ENCODE measurements around the gene PKD1L1.

Gene PKD1L1

DNA sequence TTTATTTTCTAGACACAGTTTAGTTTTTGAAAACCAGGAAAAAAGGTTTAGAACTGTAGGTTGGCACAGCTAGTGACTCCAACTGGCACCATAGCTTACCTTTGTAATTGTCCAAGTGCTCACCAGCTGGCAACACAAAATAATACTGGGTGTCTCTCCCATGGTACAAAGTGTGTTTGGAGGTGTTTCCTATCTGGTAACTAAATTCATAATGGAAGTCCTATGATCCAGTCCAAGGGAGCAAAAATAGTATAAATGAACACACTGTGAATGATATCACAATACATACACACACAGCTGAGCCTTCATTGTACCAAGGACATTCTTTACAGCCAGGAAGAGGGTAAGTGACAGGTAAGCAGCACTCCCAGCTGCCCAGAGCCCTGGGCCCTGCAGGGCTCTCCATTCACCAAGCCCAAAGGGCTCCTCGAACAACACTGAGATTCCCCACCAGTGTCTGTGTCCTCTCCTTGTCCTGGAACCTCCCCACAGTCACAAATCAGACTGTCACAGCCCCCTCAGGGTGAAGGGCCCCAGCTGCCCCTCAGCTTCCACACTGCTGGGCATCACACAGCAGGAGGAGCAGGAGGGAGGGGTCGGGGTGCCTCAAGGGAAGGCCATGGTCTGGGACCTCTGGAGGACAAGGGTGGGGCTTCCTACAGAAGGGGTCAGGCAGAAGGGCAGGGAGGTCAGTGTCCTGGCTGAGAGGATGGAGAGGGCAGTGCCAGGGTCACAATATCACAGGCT, 72.1 kb downstream of the PKD1L1 start:
- DNase-seq: no peak

DNA sequence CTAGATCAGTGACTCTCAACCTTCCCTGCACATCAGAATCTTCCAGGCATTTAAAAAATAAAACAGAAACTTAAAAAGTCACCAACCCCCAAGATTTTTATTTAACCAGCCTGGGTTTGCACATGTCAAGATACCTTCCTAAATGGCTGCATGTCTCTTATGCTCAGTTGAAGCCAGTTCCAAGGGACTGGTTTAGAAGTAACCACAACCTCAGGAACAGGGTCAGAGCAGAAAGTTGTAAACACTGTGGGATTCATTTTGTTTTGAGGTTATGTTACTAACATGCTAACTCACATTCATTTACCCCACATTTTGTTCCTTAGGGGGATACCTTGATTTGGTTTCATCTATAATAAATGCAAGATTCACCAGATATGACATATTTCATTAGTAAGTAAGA, 72.9 kb downstream of the PKD1L1 start:
- no peak for DNase-seq

DNA sequence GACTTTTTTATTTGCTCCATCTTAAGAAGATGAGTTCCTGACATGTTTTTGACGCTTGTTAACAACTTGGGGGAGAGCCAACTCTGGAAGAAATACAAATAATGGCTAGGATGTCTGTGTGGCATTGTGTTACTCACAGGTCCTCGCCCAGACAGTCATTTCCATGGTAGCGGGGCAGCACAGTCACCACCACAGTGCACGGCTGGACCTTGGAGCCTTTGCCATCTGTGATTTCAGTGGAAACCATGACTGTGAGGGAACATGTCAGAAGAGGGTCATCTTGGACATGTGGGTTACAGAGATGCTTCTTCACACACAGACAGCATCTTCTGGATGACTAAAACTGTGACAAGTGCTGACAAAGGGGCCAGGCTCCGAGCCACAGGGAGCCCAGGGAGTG, 74.5 kb downstream of the PKD1L1 start:
- no peak for DNase-seq

DNA sequence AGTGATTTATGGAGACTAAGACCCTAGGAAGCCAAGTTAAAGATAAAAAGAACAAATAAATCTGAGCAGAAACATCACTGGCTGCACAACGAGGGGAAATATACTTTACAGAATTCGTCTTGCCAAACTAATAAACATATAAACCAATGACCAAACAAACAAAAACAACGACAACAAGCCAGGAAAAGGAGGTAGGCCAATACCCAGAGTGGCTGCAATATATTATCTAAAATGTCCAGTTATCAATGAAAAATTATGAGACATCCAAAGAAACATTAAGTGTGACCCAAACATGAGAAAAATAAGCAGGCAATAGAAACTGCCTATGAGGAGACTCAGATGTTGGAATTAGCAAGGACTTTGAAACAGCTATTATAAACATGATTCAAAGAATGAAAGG, 81.0 kb downstream of the PKD1L1 start:
- DNase-seq: no peak

DNA sequence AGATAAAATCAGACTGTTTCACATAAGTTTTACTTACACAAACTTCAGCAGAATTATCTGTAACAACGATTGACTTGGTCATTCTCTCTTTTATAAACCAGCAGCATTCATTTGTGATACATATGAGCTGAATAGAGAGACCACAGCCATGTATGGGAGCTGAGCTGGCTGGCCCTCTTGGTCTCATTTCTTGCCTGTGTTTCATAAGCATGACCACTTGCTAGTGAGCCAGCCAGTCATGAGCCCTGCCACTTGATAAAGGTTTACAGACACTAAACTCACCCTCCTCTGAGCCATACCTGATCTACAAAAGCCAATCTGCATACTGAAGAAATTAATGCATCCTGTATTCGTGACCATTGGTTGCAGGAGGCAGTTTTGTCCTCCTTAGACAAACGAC, 82.1 kb downstream of the PKD1L1 start:
- DNase-seq: no peak

DNA sequence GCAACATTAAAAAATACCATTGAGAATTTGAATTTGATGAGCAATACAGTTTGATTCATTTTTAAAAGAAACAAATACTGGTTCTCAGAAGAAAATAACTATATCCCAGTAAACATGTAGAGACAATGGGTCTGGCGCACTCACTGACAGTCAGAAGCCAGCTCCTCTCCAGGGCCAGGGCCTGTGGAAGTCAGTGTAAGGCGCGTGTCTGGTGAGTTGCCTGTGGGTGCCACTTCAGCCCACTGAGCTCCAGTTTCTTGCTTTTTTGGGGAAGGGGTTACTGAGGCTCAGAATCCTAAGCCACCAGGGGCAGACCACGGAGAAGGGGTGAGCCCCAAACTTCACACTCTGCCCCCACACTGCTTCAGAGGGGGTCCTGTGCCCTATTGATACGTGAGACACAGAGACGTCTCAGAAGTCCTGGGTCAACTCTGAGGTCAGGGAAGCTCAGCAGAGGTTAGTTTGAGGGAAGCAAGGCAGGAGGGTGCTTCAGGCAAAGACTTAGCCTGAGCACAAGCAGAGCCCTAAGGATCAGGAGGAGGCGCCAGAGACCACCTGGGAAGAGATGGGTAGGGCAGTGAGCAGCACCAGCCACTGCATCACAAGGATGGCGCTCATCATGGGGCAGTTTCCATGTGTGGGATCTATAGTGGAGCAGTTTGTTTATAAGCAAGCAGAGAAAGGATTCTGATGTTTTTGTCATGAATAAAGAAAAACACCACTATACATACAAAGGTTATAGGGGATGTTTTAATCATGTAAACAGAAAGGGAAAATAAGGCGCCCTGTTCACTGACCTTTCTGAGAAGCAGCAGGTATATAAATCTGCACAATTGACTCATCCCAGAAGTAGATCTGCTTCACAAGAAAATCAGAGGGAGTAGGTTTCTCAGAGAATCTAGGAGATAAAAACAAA, 95.7 kb downstream of the PKD1L1 start:
- no peak for DNase-seq

DNA sequence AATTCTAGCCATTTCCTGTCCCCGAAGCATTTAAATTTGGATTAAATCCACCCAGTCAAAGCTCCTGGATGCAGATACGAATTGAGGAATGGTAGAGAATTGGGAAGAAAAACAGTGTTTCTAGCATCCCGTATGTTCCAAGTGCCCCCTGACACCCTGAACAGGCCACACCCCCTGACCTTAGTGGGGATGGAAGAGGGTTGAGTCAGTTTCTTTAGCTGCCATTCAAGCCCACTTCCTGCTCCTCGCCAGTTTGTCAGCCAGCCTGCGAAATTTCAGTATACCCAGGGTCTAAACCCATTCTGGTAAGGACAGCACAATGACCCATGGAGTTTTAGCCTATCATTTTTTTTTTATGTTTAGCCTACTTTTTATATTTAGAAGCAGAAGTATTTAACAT, 101.1 kb downstream of the PKD1L1 start:
- DNase-seq: no peak

DNA sequence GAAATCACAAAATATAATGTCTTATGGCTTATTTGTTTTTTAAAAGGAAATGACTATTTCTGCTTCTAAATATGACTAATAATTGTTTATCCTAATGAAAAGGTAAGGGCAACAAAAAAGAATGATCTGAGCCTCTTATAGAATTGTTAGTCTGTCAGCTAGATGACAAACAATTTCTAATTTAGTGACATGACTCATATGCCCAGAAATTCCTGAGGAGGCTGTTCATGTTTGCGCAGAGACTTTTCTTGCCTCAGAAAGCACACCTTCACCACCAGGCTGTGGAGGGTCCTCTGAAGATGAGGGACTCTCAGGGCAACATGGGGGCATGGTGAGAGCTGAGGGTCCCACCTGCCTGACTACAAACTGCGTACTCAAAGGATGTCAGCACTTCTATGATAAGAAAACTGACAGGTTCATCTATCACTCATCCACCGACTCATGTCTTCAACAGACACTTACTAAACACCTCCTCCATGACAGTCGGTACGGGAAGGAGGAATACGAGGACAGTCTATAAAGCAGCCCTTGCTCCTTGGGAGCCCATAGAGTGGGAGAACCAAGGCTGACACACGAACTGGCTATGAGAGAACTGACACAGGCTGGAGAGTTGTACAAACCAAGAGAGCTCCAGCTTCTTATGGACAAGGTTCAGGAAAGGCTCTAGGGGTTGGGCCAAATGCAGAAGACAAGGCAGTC, 102.0 kb downstream of the PKD1L1 start:
- DNase-seq: no peak

DNA sequence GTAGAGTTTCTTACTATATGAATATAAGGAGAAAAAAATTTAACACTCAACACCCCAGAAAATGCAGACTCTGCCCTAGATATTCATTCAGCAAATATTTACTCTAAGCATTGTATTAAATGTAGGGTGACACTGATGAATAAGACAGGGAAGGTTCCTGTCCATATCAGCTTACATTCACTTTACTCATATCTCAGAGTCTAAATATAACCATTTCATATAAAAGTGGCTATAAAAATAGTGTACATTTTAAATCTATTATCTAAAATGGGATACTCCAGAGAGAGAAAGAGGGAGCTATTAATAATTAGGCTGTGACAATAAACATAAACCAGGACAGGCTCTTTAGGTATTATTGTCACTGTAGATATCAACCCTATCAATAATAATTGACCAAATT, 104.0 kb downstream of the PKD1L1 start:
- no peak for DNase-seq

DNA sequence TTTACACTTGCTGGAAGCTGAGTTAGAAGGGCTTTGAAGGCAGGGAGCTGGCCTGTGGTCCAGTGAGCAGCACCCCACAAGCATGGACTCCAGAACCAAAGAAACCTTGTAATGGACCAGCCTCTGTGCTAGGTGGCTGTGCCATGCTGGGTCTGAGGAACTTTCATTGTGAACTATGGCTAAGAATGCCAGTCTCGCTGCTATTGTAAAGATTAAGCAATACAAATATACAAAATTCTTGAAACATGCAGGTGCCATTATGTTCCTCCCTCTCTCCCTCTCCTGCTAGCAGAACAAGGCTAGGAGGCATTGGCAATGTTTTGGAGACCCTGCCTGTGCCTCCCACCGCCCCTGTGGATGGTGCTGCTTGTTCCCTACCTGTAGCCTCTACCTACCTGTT, 105.0 kb downstream of the PKD1L1 start:
- no peak for DNase-seq

DNA sequence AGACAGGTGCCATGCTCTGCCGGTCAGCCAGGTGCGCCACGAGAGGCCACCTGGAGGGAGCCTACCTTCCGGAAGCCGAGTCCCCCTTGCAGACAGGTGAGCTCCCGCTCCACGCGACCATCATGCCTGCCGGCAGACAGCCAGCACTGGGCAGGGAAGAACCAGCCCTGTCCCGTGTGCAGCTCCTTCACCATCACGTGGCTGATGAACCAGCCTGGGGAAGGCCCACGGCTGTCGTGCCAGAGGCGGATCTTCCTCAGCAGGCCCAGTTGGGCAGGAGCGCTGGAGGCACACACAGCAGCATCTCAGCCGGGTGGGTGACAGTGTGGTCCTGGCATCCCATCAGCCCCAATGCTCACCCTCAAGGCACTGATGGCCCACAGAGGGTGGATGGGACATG, 108.9 kb downstream of the PKD1L1 start:
- no peak for DNase-seq

DNA sequence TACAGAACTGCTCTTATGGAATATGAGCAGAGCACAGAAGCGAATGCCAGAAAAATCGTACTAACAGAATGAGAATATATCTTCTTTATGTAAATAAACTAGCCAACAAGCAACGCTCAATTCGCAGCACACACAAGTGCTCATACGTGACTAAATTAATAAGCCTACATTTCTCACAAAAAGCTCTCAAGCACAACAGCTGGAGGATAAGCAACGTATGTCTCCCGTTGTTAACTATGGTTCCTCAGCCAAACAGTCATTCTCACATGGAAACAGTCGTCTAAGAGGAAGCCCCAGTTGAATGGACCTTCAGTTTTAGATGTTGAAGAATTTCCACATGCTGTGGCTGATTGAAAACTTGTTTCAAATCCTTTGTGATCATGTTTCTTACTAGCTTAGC, 110.4 kb downstream of the PKD1L1 start:
- DNase-seq: no peak

DNA sequence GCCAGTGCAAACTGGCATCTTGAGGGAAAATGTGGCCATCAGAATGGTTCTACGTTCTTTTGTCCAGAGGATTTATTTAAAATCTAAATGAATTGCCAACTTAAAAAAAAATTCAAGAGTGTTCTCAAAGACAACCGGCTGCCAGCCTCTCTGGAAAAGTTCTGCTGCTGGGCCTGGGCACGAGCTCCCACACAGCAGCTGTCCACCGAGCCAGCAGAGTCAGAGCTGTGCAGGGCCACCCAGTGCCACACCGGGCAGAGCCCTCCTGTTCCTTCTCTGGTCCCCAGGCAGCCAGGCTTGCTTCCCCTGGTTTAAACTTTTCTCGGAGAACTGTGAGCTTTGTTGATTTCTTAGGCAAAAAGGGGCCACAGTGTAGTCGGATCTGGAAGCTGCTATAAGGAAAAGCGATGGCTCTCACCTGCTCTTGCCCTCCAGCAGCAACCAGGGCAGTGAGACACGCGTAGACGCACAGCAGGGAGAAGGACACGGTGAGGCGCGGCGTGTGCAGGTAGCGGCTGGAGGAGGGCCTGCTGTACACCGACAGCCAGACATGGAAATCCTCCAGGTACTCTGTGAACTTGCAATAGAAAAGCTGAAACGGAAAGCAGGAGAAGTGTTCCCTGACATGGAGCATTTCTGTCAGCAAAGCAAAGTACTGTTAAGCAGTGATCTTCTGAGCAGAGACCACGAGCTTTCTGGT, 111.6 kb downstream of the PKD1L1 start:
- DNase-seq: no peak

DNA sequence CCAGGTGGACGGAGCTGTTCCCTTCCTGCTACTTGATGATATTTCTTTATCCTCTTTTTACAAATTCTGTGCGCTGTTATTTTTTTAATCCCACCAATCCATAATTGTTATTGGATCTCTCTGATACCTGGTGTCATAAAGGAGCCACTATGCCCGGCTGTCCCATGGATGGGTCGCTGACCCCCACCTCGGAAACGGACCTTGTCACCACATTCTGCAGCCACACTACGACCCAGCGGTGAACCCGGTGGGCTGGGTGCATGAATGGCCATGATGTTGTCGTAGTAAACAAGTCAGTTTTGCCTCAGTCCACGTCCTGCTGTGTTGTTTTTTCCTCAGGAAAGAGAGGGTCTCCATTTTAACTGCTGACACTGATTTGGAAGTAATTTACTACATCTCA, 112.2 kb downstream of the PKD1L1 start:
- DNase-seq: no peak

DNA sequence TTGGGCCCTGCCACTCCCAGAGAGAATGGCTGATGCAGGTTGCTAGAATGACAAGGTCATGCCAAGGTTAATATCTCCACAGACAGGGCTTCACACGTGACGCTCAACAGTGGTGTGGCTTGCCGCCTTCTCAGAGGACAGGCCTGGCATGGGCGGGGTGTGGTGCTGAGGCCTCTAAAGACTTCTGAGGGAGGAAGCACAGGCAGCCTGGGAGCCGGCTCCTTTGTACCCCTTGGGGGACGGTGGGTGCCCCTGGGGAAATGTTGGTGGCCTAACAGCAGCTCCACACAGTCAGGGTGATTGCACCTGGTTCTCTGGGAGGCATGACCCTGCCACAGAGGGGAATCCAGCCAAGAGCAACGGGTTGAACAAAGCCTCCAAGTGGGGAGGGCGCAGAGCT, 115.1 kb downstream of the PKD1L1 start:
- no peak for DNase-seq

DNA sequence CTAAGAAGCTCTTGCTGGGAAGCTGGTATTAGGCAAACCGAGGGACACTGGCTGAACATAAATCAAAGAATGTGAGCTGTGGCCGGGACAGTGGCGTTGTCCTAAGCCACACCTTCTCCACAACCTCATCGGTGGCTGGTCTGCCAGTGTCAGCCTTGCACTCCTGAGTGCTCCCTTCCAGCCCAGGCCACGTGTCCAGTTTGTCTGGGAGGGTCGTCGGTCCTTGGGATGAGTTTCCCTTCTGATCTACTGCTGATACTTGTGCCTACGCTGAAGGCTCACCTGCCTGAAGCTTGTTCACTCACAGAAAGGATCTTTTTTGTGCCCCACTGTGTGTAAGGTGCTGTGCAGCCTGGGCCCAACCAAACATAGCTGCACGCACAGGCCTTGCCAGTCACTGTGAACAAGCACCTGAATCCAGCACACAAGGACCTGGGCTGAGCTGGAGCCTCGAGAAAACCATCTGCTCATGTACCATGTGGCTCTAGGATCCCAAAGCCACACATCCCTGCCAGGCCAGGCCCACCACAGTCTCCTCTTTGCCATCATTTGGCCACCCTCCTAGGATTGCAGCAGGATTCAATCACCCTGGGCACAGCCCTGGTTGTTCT, 116.1 kb downstream of the PKD1L1 start:
- no peak for DNase-seq

DNA sequence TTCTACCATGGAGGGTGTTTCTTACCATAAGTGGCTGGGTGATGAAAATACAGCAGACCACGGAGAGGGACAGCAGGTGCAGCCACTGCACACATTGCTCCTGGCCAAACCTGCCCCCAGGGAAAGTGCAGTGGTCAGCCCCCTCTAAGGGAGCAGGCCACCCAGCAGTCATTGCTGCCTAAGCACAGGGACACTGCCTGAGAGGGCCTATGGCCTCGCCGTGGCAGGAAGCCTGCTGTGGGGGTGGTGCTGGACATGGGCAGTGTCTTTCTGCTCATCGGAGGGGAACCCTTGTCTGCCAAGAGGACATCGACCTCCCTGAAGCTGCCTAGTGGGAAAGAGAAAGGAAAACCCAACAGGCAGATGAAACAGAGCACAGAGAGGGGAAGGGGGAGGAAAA, 118.3 kb downstream of the PKD1L1 start:
- no peak for DNase-seq

DNA sequence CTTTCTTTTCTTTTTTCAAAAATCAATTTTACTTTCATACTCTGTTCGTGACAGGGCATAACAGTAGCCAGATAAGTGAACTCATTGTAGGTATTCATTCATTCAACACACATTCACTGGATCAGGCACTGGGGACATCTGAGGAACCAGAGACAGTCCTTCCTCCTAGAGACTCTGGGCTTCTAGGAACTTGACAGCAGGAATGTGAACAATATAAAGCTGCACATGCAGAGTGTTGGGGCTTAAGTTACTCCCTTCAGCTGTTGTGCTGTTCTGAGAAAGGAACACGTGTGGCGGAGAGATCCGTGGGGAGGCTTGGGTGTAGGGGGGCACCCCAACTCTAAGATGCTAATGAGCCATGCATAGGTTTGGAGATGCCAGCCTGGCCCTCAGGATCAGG, 120.4 kb downstream of the PKD1L1 start:
- no peak for DNase-seq

DNA sequence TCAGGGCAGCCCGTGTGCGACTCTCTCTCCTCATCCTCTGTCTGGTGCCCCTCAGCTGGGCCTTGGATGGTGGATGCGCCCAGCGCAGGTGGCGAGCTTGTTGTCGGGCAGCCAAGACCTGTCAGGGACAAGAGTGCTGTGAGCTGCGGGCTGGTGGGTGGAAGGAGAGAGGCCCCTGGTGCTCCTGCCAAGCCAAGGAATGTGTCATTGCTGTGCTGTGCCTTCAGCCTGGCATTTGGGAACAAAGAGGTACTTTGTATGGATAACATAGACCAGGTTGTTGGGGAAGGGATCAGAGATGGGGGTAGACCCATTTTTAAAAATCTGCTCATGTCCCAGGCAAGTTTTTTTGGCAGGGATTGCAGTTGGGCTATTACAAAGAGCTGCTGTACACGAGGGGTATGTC, 120.9 kb downstream of the PKD1L1 start:
- no peak for DNase-seq

DNA sequence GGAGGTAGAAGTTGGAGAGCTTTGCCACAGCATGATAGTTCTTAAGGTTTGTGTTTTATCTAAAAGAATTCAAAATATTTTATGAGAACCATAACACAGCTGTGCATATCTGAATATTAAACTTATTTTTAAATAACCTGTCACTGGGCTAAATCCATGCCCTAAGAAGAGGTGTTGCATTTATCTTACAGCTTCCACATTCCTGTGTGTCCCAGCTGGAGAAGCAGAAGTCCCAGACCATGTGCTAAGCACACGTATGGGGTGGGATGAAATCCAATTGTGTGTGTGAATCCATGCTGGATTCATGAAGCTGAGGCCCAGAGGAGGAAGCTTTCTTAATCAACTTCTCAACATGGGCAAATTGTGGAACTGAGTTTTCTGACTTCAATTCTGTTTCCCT, 121.5 kb downstream of the PKD1L1 start:
- DNase-seq: no peak

DNA sequence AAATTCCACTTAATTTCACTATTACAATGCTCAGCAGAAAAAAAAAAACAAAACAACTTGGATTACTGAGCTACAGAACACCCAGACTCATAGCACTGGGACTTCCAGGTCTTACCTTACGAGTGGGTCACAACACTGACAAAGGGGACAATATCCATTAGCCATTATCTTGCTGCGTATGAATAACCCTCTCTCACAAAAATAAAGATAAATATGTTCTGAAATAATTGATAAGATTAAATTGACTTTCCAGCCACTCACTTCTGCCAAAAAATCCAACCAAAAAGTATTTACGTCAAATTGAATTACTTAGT, 128.7 kb downstream of the PKD1L1 start:
- no peak for DNase-seq

DNA sequence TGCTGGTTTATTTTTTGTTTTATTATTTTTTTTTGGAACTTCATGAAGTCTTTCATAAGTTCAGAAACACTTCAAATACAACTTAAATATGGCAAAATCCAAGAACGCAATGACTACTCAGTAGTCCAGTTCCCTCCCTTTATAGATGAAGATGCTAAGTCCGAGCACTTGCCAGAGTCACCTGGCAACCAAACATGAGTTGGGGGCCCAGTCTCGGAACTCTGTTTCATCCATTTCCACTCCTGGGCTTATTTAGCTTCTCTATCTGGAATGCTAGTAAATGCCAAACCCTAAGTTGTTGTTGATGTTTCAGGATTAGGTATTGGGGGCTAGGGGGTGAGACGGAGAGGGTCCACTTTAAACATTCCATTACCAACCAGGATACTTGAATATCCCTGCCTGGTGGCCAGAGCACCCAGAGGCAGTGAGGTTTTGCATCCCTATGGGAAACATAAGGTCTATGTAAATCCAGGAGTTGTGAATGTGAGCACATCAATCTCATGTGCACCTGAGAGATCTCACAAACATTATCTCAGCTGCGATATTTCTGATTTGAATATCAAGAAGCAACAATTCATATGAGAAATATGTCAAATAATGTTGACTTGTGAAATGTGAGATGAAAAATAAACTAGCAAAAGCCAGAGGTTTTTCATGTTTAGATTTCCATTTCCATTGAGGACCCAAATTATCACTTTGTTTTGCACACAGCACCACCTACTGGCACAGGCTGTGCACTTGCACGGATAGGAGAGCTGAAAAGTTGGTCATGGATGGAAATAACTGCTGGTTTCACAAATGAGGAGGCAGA, 129.3 kb downstream of the PKD1L1 start:
- DNase-seq: peak; percentile 44

Measured in COR-L47 (cell line).